NCI-H460 (cell line): ENCODE data around the gene GMPR2. TPM values are rescaled to one million over a fixed set of nuclear protein-coding genes. Genes with fewer than 3 reads are reported as not detected.
"Not testable (repeated sequence)": the region's sequence is repeated elsewhere in the genome, so short reads cannot be mapped to it uniquely, and the experiment has no call there.

Source experiments
- DNase-seq: peaks from one replicate; pipeline ENCODE4 v3.0.0-alpha.2; 2016; ENCODE audit warnings: low read depth; ENCODE audit errors: extremely low read depth
- total RNA-seq: library from RNA; depleted of rRNA; stranded (reverse); fragments of >200 nt; shearing (Covaris generic); gene quantifications from 2 replicates; pipeline ENCODE4 v1.2.3, GENCODE V29; 2014

Gene GMPR2
- total RNA-seq, 1 experiment from 2014 or later = 89.5 TPM

GRCh38 chr14:24226473-24226872 is 6.3 kb upstream of the GMPR2 start:
- DNase-seq = no peak

- DNase-seq = no peak
Measured at GRCh38 chr14:24228902-24229301, 3.8 kb upstream of the GMPR2 start.

DNA sequence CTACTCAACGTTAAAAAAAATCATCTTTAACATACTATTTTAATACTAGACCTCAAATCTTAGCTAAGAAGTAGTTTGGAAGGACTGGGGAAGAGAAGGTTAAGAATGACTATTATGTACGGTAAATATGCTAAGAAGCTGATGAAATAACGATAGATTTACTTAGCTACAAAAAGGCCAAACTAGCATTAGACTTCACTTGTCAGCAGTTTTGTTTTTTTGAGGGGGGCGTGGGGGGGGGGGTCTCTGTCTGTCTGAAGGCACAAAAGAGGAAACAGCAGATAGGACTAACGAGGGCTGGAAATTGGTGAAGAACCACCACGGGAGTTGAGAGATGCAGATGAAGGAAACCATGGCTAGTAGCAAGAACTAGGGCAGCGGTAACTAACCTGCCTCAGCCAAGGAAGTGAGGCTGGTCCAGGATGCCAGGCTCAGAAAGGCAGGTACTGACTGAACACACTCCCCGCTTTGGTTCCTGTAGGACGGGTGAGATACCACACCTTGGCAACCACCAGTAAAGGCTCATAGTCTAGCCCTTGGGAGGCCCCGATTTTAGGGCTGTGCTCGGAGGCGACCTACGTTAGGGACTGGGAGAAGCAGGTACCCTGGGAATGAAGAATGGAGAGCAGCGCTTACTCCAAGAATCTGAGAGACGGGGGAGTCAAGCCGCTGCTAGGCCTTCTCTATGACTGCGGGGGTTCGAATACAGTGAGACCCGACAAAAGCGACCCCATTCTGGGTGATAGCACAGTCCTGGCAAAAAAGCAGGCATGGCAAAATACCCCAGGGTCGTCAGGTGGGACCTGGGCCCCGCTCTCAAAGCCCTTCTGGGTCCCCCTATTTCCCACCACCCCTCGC is 1.2 kb upstream of the GMPR2 start:
- no peak for DNase-seq

DNA sequence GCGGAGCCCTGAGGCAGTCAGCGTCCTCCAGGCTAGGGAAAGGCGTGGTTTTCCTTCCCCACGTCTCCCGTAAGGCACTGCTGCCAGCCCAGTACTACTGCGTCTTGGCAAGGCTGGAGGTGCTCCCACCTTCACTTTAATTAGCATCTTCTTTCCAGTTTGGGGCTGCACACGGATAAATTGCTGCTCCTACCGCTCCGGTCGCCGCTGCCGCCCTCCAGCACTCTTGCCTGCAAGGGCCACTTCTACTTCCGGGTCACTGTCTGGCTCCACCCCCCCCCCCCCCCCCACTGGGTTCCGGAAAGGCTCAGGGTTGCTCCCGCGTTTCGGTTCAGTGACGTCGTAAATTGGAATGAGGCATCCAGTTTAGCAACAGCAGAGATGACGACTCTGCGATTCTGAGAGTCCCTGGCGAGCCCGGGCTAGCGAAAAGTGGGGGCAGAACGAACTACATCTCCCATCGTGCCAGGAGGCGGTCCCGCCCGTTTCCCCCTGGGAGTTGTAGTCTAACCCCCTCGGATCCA is 546 bp upstream of the GMPR2 start, which contains the start of gene NEDD8:
Gene NEDD8 (minus strand): TSS at position 247 of the 524 bp plus-strand sequence. CDS start 100 bp downstream, at position 147.
- peak; percentile 96 for DNase-seq

GRCh38 chr14:24233538-24233866 is 773 bp downstream of the GMPR2 start:
- DNase-seq = no peak

DNA sequence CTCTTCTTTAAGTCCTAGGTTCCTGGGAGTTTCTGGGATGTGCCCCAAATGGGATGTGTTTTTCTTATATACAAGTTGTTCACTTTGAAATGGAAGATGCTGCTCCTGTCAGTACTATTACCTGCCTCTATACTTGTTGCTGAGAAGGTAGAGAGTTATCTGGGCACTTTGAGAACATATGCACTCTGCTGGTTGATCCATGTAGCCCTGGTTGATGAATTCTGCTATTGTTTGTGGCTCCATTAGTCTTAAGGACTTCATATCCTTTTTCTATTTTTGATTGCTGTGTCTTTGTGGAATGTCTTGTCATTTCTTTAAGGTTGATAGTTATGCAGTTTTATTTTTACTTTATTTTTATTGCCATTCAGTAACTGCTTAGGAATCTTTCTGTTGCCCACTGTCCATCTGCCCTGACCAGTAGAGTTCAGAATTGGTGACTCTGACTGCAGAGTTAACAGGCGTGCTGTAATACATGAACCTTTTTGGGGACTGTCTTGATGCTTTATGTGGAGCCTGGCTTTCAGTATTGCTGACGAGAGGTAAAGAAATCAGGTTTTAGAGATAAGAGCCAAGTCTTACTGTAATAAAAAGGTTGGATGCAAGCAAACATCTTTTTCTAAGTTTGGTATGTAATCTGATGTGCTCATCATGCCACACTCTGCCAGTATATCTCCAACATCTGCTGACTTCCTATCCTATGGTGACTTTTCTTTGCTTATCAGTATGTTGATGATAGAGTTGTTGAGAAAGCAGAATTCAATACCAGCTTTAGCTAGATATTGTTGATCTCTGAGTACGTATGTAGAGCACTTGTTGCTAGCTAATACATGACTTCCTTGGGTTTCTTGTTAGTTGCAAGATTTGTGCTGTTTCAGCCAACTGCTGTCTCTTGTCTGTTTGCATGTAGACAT is 1.6 kb downstream of the GMPR2 start:
- DNase-seq = no peak

- no peak for DNase-seq
Measured at GRCh38 chr14:24235804-24236688, 3.3 kb downstream of the GMPR2 start.

DNA sequence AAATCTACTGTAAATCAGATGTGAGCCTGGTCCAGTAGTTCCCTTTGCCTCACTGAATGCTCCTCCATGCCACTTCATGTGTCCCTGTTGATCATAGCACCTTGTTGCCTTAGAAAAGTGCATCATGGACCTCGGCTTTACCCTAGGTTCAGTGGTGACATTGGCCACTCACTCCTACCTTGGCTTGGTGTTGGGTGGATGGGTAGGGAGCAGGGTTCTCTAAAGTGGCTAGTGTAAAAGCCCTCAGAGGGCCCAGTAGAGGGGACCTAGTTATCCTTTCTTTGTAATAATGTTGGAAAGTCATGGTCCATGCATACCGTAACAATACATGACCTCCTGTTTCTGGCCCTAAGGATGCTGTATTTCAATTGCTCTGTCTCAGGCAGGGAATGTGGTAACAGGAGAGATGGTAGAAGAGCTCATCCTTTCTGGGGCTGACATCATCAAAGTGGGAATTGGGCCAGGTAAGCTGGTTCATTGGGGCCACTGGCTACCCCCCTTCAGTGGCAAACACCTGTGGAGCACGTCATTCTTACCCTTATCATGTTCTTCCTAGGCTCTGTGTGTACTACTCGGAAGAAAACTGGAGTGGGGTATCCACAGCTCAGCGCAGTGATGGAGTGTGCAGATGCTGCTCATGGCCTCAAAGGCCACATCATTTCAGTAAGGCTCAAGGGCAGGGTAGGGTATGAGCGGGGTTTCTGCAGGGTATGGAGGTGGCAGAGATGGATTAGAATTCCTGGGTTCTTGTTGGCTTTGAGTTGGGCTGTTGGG is 4.1 kb downstream of the GMPR2 start:
- no peak for DNase-seq

- DNase-seq = no peak
Measured at GRCh38 chr14:24237463-24237955, 4.8 kb downstream of the GMPR2 start.

GRCh38 chr14:24238123-24238522 is 5.4 kb downstream of the GMPR2 start:
- no peak for DNase-seq

DNA sequence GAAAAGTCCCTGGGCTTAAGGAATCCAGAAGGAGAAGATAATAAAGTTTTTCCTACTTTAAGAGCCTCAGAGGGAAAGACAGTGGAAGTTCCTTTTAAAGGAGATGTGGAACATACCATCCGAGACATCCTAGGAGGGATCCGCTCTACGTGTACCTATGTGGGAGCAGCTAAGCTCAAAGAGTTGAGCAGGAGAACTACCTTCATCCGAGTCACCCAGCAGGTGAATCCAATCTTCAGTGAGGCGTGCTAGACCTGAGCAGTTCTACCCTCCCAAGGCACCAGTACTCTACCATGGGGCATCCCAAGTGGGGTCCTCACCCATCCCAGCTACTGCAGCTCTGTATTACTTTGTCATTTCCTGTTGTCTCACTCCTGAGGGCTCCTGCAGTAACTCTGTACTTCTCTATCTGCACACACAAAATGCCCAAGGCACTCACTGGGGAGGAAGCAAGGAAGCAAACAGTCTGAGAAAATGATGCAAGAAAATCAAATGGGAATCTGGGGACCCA is 5.9 kb downstream of the GMPR2 start:
- no peak for DNase-seq

DNA sequence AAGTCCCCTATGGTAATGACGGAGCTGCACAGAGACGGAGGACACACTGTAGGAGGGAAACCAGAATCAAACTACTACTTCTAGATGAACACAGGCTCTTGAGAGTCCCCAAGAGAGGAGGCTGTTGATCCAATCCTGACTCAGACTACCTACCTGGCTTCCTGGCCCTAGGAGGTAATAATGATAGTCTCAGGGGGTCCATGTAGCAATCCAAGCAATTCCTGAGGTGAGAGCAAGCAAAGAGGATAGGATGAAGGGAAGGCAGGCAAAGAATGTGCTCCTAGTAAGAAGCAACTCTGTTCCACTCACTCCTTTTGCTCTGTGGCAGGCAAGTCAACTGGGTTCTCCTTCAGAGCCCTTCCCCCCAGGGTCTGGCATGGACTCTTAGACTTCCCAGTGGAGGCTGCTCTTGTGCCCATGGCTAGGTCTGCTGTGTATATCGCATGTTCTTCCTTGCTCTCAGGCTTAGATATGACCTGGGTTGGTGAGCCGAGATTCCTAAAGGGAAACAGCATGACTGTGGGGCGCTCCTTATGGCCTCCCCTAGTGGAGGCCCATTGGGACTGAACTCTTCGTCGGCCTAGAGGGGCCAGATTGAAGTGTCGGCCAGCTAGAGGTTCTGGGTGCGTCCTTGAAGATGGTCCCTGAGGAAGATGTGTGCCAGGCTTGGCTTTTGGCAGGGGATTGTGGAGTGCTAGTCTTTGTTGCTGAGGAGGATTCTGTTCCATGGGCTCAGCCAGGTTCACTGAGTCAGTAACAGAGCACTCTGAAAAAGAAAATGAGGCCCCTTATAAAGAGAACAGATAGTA is 7.6 kb downstream of the GMPR2 start:
- no peak for DNase-seq

GRCh38 chr14:24241829-24242443 is 9.2 kb downstream of the GMPR2 start:
- DNase-seq = peak; percentile 90

GRCh38 chr14:24243336-24243836 is 10.7 kb downstream of the GMPR2 start:
- DNase-seq = no peak

DNA sequence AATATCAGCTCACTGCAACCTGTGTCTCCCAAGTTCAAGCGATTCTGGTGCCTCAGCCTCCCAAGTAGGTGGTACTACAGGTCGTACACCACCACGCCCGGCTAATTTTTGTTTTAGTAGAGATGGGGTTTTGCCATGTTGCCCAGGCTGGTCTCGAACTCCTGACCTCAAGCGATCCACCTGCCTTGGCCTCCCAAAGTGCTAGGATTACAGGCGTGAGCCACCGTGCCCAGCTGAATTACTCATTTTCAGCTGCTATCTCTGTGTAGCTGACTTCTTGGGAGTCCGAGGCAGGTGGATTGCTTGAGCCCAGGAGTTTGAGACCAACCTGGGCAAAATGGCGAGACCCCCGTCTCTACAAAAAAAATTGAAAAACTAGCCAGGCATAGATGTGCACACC is 12.6 kb downstream of the GMPR2 start:
- not testable (repeated sequence) for DNase-seq

- DNase-seq = no peak
Measured at GRCh38 chr14:24246765-24247212, 14.1 kb downstream of the GMPR2 start.

DNA sequence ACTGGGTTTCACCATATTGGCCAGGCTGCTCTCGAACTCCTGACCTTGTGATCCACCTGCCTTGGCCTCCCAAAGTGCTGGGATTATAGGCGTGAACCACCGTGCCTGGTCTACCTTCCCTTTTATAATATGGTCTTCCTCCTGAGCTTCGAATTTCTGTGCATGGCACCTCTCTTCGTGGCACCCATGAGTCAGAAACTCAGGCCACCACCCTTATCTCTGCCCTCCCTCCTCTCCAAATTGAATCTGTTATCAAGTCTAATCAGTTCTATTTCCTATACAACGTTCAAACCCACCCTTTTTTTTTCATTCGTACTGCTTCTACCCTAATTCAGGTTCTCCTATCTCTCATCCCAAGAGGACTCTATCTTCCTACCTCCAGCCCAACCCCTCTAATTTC is 14.7 kb downstream of the GMPR2 start:
- no peak for DNase-seq
